Activated CD4-positive, alpha-beta T cell treated with anti-CD3 and anti-CD28 coated beads, Interleukin-10, Interleukin-2, amounts not matched to agents 100 ng/mL and 50 ng/mL, durations not matched to agents 16 hours and 8 hours (primary cell): ENCODE data around the gene CEP78.

Source experiments
- DNase-seq: peaks from one replicate; pipeline ENCODE4 v3.0.0-alpha.2; 2020

CEP78 gene

GRCh38 chr9:78288214-78288892 is 52.5 kb downstream of the CEP78 start:
- DNase-seq, result no peak

- no peak for DNase-seq
These were observed 53.6 kb downstream of the CEP78 start for GRCh38 chr9:78289474-78289873.

- DNase-seq, result no peak
These were observed 55.5 kb downstream of the CEP78 start for GRCh38 chr9:78291240-78291925.

- no peak for DNase-seq
These were observed 56.2 kb downstream of the CEP78 start for GRCh38 chr9:78292026-78292425.

- DNase-seq, result peak; percentile 33
These were observed 57.0 kb downstream of the CEP78 start for GRCh38 chr9:78292716-78293497.

- no peak for DNase-seq
These were observed 58.7 kb downstream of the CEP78 start for GRCh38 chr9:78294290-78295176.

- no peak for DNase-seq
These were observed 59.3 kb downstream of the CEP78 start for GRCh38 chr9:78295177-78295575.

GRCh38 chr9:78295731-78296130 is 59.9 kb downstream of the CEP78 start:
- no peak for DNase-seq

GRCh38 chr9:78296201-78296892 is 60.5 kb downstream of the CEP78 start:
- DNase-seq, result peak; percentile 28

GRCh38 chr9:78296893-78297671 is 61.2 kb downstream of the CEP78 start, which contains the start of gene PSAT1:
Gene PSAT1 (plus strand): TSS chr9:78297125. CDS start chr9:78297211, 86 bp downstream.
- DNase-seq, result peak; percentile 97

- no peak for DNase-seq
These were observed 61.7 kb downstream of the CEP78 start for GRCh38 chr9:78297672-78297961.

- peak; percentile 5 for DNase-seq
These were observed 62.3 kb downstream of the CEP78 start for GRCh38 chr9:78298046-78298765.

GRCh38 chr9:78300209-78300608 is 64.3 kb downstream of the CEP78 start:
- DNase-seq, result no peak

- no peak for DNase-seq
These were observed 65.6 kb downstream of the CEP78 start for GRCh38 chr9:78301466-78301865.

GRCh38 chr9:78303377-78304062 is 67.6 kb downstream of the CEP78 start:
- no peak for DNase-seq

- no peak for DNase-seq
These were observed 68.5 kb downstream of the CEP78 start for GRCh38 chr9:78304357-78304756.

GRCh38 chr9:78306222-78307076 is 70.6 kb downstream of the CEP78 start:
- no peak for DNase-seq

GRCh38 chr9:78307360-78307759 is 71.5 kb downstream of the CEP78 start:
- DNase-seq, result no peak

GRCh38 chr9:78309066-78309465 is 73.2 kb downstream of the CEP78 start:
- no peak for DNase-seq
